ENCODE data around the gene PCDH1. TPM values are rescaled to one million over a fixed set of nuclear protein-coding genes. Genes with fewer than 3 reads are reported as not detected.

The PCDH1 gene
- polyA plus RNA-seq, 1 experiment, result 0.12 TPM

GRCh38 chr5:141876628-141877355 is 1.4 kb downstream of the PCDH1 start:
- peaks cover 70% of the 10 kb centered on the region for H3K27me3 ChIP-seq (ENCODE audit: control insufficient read depth, insufficient read depth, low read length)
- DNase-seq (ENCODE audit: low read depth, low spot score), result no peak
- no peak overlapping the region for H3K4me3 ChIP-seq (ENCODE audit: low read depth, low read length)
- POLR2A ChIA-PET, result no interaction called here
- TF ChIP-seq CTCF (IDR thresholded peaks at IDR 0.05; ENCODE audit: low read depth, low read length), result no peak
- H3K27ac ChIP-seq (ENCODE audit: low read depth, low read length), result no peak overlapping the region
- CTCF ChIA-PET, result interaction anchor here (7.9 to 8.6 kb wide), 2 partner anchors 175 to 182 kb away, joined by 130 to 169 read pairs; no protein-coding TSS in a partner anchor
- no peaks in the 10 kb centered on the region; the same call in 1 of the 2 replicates for H3K9me3 ChIP-seq (ENCODE audit: control insufficient read depth, insufficient read depth, low read length)

DNA sequence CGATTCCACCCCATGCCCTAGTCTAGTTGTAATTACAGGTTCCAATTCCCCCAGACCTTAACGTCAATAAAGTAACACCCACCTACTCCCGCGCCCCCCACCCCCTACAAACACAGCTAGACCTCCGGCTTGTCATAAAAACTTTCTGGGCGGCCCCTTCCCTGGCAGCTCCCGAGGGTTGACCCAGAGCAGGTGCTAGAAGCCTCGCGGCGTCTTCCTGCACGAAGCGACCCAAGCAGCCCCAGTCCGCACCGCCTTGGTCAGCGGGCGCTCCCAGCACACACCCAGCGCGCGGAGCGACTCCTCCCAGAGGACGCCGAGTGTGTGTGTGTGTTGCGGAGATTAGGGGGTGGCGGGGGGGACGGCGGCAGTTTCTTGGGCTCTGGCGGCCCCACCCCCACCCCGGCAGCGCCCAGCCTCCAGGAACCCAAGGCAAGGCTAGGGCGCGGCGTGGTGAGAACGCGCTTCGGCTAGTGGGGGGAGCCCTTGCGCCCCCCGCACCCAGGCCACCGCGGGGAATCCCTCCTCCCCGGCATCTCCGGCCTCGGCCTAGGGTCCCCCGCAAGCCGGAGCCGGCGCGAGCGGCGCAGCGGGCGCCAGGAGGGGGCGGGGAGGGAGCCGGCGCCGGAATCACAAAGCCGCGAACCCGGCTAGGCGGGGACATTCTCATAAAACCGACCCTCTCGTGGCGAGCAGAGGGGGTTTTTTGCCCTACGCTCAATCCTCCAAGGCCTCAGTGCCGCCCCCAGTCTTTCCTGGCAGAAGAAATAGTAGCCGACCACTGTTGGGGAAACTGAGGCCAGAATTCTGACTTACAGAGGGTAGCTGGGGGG is 2.2 kb downstream of the PCDH1 start:
- no peak for DNase-seq (ENCODE audit: low read depth, low spot score)
- POLR2A ChIA-PET, result no interaction called here
- TF ChIP-seq CTCF (IDR thresholded peaks at IDR 0.05; ENCODE audit: low read depth, low read length), result no peak
- Histone ChIP-seq H3K4me3 (ENCODE audit: low read depth, low read length) (no peak overlapping the region), H3K9me3 (ENCODE audit: control insufficient read depth, insufficient read depth, low read length) (no peaks in the 10 kb centered on the region; the same call in 1 of the 2 replicates), H3K27me3 (ENCODE audit: control insufficient read depth, insufficient read depth, low read length) (peaks cover 68% of the 10 kb centered on the region), H3K27ac (ENCODE audit: low read depth, low read length) (no peak overlapping the region)
- CTCF ChIA-PET, result interaction anchor here (0.6 to 8.6 kb wide), 3 partner anchors 174 to 1598 kb away, joined by 4 to 169 read pairs (median 130); no protein-coding TSS in a partner anchor

DNA sequence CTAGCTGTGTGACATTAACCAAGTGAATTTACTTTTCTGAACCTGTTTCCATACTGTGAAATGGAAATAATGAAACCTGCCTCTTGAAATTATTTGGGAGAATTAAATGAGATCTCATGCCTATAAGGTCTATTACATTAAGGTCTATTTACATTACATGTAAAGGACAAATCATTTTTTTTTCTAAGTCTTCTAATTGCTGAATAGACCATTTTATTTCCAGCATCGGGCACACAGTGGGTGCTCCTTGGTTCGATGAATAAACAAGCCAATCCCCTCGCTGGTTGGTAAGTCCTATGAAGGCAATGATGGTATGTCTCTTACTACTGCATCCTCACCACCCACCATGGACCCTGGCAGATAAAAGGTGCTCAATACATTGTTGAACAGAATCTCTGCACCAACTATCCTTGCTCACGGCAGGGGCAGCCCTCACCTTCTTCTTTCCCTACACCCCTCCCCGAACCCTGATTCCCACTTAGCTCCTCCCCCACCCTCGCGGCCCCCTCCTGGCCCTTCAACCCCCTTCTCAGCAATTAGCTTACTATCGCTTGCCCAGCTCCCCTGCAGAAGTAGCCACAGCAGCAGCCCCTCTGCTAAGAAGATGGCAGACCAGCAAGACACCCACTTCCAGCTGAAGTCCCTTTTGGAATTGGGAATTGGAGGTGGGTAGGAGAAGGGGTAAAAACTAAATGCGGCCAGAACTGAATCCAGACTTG is 3.0 kb downstream of the PCDH1 start:
- DNase-seq (ENCODE audit: low read depth, low spot score), result no peak
- TF ChIP-seq CTCF (IDR thresholded peaks at IDR 0.05; ENCODE audit: low read depth, low read length), result no peak
- no peak overlapping the region for H3K27ac ChIP-seq (ENCODE audit: low read depth, low read length)
- H3K4me3 ChIP-seq (ENCODE audit: low read depth, low read length), result no peak overlapping the region
- peaks cover 70% of the 10 kb centered on the region for H3K27me3 ChIP-seq (ENCODE audit: control insufficient read depth, insufficient read depth, low read length)
- no peaks in the 10 kb centered on the region; the same call in 1 of the 2 replicates for H3K9me3 ChIP-seq (ENCODE audit: control insufficient read depth, insufficient read depth, low read length)
- ChIA-PET CTCF (interaction anchor here (0.6 kb wide), 1 partner anchor 1597 kb away, joined by 4 read pairs; no protein-coding TSS in a partner anchor), POLR2A (no interaction called here)

DNA sequence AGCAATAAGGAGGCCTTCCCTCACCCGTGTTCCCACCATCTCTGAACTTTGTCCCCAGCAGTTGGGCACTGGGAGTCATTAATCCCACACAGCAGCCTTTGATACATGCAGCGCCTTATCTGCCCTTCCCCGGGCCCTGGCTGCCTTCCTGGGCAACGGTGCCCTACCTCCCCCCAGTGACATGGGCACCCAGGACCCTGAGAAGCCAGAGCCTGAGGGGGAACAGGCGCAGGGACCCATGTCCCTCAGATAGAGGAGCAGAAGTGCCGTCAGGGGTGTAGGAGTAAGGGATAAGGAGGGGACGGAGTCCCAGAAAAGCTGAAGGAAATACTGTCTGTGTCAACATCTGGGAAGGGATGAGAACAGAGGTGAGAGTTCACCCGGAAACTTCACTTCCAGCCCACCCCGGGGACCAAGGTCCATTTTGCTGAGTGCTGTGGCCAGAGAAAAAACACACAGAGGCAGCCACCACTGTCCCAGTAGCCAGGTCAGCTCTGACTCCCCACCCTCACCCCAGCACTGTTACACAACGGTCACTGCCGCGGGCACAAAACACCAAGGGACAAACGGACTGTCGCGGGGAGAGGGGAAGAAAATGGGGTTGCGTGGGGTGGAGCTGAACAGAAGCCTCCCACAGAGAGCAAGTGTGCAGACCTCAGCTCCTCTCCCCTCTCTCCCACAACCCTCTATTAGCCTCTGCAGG is 3.8 kb downstream of the PCDH1 start:
- no peak for DNase-seq (ENCODE audit: low read depth, low spot score)
- H3K4me3 ChIP-seq (ENCODE audit: low read depth, low read length), result no peak overlapping the region
- no peak overlapping the region for H3K27ac ChIP-seq (ENCODE audit: low read depth, low read length)
- peaks cover 71% of the 10 kb centered on the region for H3K27me3 ChIP-seq (ENCODE audit: control insufficient read depth, insufficient read depth, low read length)
- H3K9me3 ChIP-seq (ENCODE audit: control insufficient read depth, insufficient read depth, low read length), result no peaks in the 10 kb centered on the region; the same call in 1 of the 2 replicates
- ChIA-PET CTCF (no interaction called here), POLR2A (no interaction called here)
- TF ChIP-seq CTCF (IDR thresholded peaks at IDR 0.05; ENCODE audit: low read depth, low read length), result no peak

All from AG04450 (cell line).